ENCODE results near the gene VAC14.

DNA sequence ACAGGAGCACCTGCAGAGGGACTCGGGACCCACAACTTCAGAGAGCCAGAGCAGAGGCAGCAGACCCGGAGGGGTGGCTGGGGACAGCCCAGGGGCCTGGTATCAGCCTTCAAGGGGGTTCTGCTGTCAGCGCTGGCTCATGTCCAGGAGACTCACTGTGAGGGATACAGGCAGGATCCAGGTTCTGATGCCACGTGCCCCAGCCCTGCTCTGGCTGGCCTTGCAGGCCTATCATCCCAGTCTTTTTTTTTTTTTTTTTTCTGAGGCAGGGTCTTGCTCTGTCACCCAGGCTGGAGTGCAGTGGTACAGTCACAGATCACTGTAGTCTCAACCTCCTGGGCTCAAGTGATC, 106.1 kb downstream of the VAC14 start:
- TF ChIP-seq MAFK (IDR thresholded peaks at IDR 0.05; ENCODE audit: low read depth, low read length) = no peak
- TF ChIP-seq, protein P1, sequence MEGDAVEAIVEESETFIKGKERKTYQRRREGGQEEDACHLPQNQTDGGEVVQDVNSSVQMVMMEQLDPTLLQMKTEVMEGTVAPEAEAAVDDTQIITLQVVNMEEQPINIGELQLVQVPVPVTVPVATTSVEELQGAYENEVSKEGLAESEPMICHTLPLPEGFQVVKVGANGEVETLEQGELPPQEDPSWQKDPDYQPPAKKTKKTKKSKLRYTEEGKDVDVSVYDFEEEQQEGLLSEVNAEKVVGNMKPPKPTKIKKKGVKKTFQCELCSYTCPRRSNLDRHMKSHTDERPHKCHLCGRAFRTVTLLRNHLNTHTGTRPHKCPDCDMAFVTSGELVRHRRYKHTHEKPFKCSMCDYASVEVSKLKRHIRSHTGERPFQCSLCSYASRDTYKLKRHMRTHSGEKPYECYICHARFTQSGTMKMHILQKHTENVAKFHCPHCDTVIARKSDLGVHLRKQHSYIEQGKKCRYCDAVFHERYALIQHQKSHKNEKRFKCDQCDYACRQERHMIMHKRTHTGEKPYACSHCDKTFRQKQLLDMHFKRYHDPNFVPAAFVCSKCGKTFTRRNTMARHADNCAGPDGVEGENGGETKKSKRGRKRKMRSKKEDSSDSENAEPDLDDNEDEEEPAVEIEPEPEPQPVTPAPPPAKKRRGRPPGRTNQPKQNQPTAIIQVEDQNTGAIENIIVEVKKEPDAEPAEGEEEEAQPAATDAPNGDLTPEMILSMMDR (IDR thresholded peaks at IDR 0.05; ENCODE audit: control extremely low read depth in 1 of 3, insufficient read depth in 1 of 3, low read depth in 1 of 3, low read length in 3 of 3) = no peak
- TF ChIP-seq, protein P2, sequence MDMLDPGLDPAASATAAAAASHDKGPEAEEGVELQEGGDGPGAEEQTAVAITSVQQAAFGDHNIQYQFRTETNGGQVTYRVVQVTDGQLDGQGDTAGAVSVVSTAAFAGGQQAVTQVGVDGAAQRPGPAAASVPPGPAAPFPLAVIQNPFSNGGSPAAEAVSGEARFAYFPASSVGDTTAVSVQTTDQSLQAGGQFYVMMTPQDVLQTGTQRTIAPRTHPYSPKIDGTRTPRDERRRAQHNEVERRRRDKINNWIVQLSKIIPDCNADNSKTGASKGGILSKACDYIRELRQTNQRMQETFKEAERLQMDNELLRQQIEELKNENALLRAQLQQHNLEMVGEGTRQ (IDR thresholded peaks at IDR 0.05; ENCODE audit: low read length) = no peak
- TF ChIP-seq POLR2A (IDR thresholded peaks at IDR 0.05; ENCODE audit: control extremely low read depth in 1 of 2, low read depth in 2 of 2, low read length in 2 of 2) = no peak
- no peak for TF ChIP-seq SUZ12 (IDR thresholded peaks at IDR 0.05; ENCODE audit: low read length)
- no peak for TF ChIP-seq CHD2 (IDR thresholded peaks at IDR 0.05; ENCODE audit: low read length)
- no peak for TF ChIP-seq JUN (IDR thresholded peaks at IDR 0.05; ENCODE audit: low read depth, low read length)
- no peak for TF ChIP-seq GABPA (IDR thresholded peaks at IDR 0.05; ENCODE audit: borderline replicate concordance, insufficient read depth, low read length)
- TF ChIP-seq SP2 (IDR thresholded peaks at IDR 0.05; ENCODE audit: low read length) = no peak
- TF ChIP-seq SIN3A (conservative IDR thresholded peaks at IDR 0.05 in 1 of 2, IDR thresholded peaks at IDR 0.05 in 1 of 2; ENCODE audit: low read depth in 1 of 2, low read length in 2 of 2) = no peak
- no peak for TF ChIP-seq CBX8 (IDR thresholded peaks at IDR 0.05; ENCODE audit: borderline replicate concordance, low read depth, low read length)
- no peak for TF ChIP-seq TAF1 (IDR thresholded peaks at IDR 0.05; ENCODE audit: low read depth, low read length)
- TF ChIP-seq CEBPB (IDR thresholded peaks at IDR 0.05; ENCODE audit: low read depth, low read length) = no peak
